IPS-18a (cell line): Measurements from ENCODE around the gene URI1.

Experiments
- H3K27ac ChIP-seq: one replicate; pipeline ENCODE4 v1.5.1; 2013; ENCODE audit warnings: low read length
- H3K27me3 ChIP-seq: one replicate; pipeline ENCODE4 v1.6.1; 2013; ENCODE audit warnings: mild to moderate bottlenecking, low read length; ENCODE audit not compliant: control insufficient read depth, insufficient read depth
- H3K36me3 ChIP-seq: one replicate; pipeline ENCODE4 v1.6.1; 2013; ENCODE audit warnings: low read depth, low read length; ENCODE audit not compliant: control insufficient read depth
- H3K4me1 ChIP-seq: one replicate; pipeline ENCODE4 v1.6.1; 2013; ENCODE audit warnings: low read depth, low read length; ENCODE audit not compliant: control insufficient read depth
- H3K4me3 ChIP-seq: one replicate; pipeline ENCODE4 v1.5.1; 2013; ENCODE audit warnings: low read length
- H3K9ac ChIP-seq: one replicate; pipeline ENCODE4 v1.6.1; 2013; ENCODE audit warnings: mild to moderate bottlenecking, low read length, moderate library complexity
- H3K9me3 ChIP-seq: one replicate; pipeline ENCODE4 v1.6.1; 2013; ENCODE audit warnings: low read depth, low read length; ENCODE audit not compliant: control insufficient read depth

URI1 gene

GRCh38 chr19:30006207-30006606 lies 64.2 kb downstream of the URI1 start:
- H3K36me3 ChIP-seq, result peaks cover 21% of the 10 kb centered on the region
- H3K4me3 ChIP-seq, result no peak overlapping the region
- no peak overlapping the region for H3K9ac ChIP-seq
- peaks cover 1% of the 10 kb centered on the region for H3K4me1 ChIP-seq
- H3K9me3 ChIP-seq, result no peaks in the 10 kb centered on the region
- H3K27ac ChIP-seq, result no peak overlapping the region
- H3K27me3 ChIP-seq, result no peaks in the 10 kb centered on the region

- no peak overlapping the region for H3K27ac ChIP-seq
- no peaks in the 10 kb centered on the region for H3K9me3 ChIP-seq
- H3K4me3 ChIP-seq, result no peak overlapping the region
- H3K36me3 ChIP-seq, result peaks cover 30% of the 10 kb centered on the region
- H3K4me1 ChIP-seq, result peaks cover 8% of the 10 kb centered on the region
- H3K27me3 ChIP-seq, result no peaks in the 10 kb centered on the region
- H3K9ac ChIP-seq, result no peak overlapping the region
Measured at GRCh38 chr19:30008169-30008568, 66.1 kb downstream of the URI1 start.

- Histone ChIP-seq H3K4me1 (peaks cover 13% of the 10 kb centered on the region), H3K36me3 (peaks cover 28% of the 10 kb centered on the region), H3K27ac (no peak overlapping the region), H3K9me3 (no peaks in the 10 kb centered on the region), H3K4me3 (no peak overlapping the region), H3K27me3 (no peaks in the 10 kb centered on the region), H3K9ac (no peak overlapping the region)
Measured at GRCh38 chr19:30009013-30009412, 67.0 kb downstream of the URI1 start.

GRCh38 chr19:30011051-30011578 lies 69.1 kb downstream of the URI1 start:
- H3K4me3 ChIP-seq, result no peak overlapping the region
- H3K9me3 ChIP-seq, result no peaks in the 10 kb centered on the region
- H3K27me3 ChIP-seq, result no peaks in the 10 kb centered on the region
- H3K36me3 ChIP-seq, result peaks cover 27% of the 10 kb centered on the region
- H3K27ac ChIP-seq, result no peak overlapping the region
- peaks cover 17% of the 10 kb centered on the region for H3K4me1 ChIP-seq
- no peak overlapping the region for H3K9ac ChIP-seq

GRCh38 chr19:30014770-30015169 lies 72.7 kb downstream of the URI1 start:
- Histone ChIP-seq H3K27me3 (no peaks in the 10 kb centered on the region), H3K36me3 (peaks cover 14% of the 10 kb centered on the region), H3K4me3 (no peak overlapping the region), H3K27ac (no peak overlapping the region), H3K9me3 (no peaks in the 10 kb centered on the region), H3K4me1 (peaks cover 17% of the 10 kb centered on the region), H3K9ac (no peak overlapping the region)

- H3K9me3 ChIP-seq, result no peaks in the 10 kb centered on the region
- H3K9ac ChIP-seq, result no peak overlapping the region
- no peak overlapping the region for H3K27ac ChIP-seq
- H3K27me3 ChIP-seq, result no peaks in the 10 kb centered on the region
- no peak overlapping the region for H3K4me3 ChIP-seq
- H3K36me3 ChIP-seq, result peaks cover 10% of the 10 kb centered on the region
- peaks cover 14% of the 10 kb centered on the region for H3K4me1 ChIP-seq
Measured at GRCh38 chr19:30017172-30017571, 75.1 kb downstream of the URI1 start.

GRCh38 chr19:30020189-30020588 lies 78.2 kb downstream of the URI1 start:
- Histone ChIP-seq H3K36me3 (no peaks in the 10 kb centered on the region), H3K4me1 (no peaks in the 10 kb centered on the region), H3K27ac (no peak overlapping the region), H3K9ac (no peak overlapping the region), H3K4me3 (no peak overlapping the region), H3K9me3 (no peaks in the 10 kb centered on the region), H3K27me3 (no peaks in the 10 kb centered on the region)

GRCh38 chr19:30022659-30023058 lies 80.6 kb downstream of the URI1 start:
- no peak overlapping the region for H3K27ac ChIP-seq
- H3K9me3 ChIP-seq, result no peaks in the 10 kb centered on the region
- no peaks in the 10 kb centered on the region for H3K27me3 ChIP-seq
- no peak overlapping the region for H3K4me3 ChIP-seq
- no peaks in the 10 kb centered on the region for H3K4me1 ChIP-seq
- H3K9ac ChIP-seq, result no peak overlapping the region
- no peaks in the 10 kb centered on the region for H3K36me3 ChIP-seq

GRCh38 chr19:30023330-30023729 lies 81.3 kb downstream of the URI1 start:
- Histone ChIP-seq H3K27me3 (no peaks in the 10 kb centered on the region), H3K27ac (no peak overlapping the region), H3K4me1 (peaks cover 5% of the 10 kb centered on the region), H3K9ac (no peak overlapping the region), H3K36me3 (no peaks in the 10 kb centered on the region), H3K4me3 (no peak overlapping the region), H3K9me3 (no peaks in the 10 kb centered on the region)

- Histone ChIP-seq H3K9me3 (no peaks in the 10 kb centered on the region), H3K9ac (no peak overlapping the region), H3K27me3 (no peaks in the 10 kb centered on the region), H3K27ac (no peak overlapping the region), H3K36me3 (no peaks in the 10 kb centered on the region), H3K4me1 (peaks cover 5% of the 10 kb centered on the region), H3K4me3 (no peak overlapping the region)
Measured at GRCh38 chr19:30024091-30024490, 82.1 kb downstream of the URI1 start.

- Histone ChIP-seq H3K36me3 (no peaks in the 10 kb centered on the region), H3K9me3 (no peaks in the 10 kb centered on the region), H3K27ac (no peak overlapping the region), H3K9ac (no peak overlapping the region), H3K4me3 (no peak overlapping the region), H3K4me1 (peaks cover 5% of the 10 kb centered on the region), H3K27me3 (no peaks in the 10 kb centered on the region)
Measured at GRCh38 chr19:30026933-30027332, 84.9 kb downstream of the URI1 start.

GRCh38 chr19:30028118-30028991 lies 86.3 kb downstream of the URI1 start:
- Histone ChIP-seq H3K4me3 (no peak overlapping the region), H3K9ac (no peak overlapping the region), H3K9me3 (no peaks in the 10 kb centered on the region), H3K36me3 (no peaks in the 10 kb centered on the region), H3K4me1 (peaks cover 5% of the 10 kb centered on the region), H3K27me3 (no peaks in the 10 kb centered on the region), H3K27ac (no peak overlapping the region)
